Measurements from ENCODE around the gene EOGT.

EOGT gene

DNA sequence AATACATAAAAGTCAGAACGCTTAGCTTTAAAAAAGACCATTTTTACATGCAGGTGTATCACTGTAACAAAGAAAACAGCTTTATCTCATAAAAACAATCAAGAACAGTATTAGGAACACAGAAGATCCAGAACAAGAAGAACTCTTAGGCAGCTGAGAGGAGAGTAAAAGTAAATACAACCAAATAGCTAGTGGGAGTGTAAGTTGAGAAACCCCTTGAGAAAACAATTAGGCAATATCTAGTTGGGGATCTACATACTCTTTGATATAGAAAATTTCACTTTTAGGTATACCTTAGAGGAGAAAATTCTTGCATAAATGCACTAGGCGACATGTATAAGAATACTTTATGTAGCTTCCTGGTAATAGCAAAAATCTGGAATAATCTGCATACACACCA lies 31.1 kb upstream of the EOGT start:
- TF ChIP-seq CTCF (IDR thresholded peaks at IDR 0.05; ENCODE audit: extremely low read depth, missing control alignments): no peak

DNA sequence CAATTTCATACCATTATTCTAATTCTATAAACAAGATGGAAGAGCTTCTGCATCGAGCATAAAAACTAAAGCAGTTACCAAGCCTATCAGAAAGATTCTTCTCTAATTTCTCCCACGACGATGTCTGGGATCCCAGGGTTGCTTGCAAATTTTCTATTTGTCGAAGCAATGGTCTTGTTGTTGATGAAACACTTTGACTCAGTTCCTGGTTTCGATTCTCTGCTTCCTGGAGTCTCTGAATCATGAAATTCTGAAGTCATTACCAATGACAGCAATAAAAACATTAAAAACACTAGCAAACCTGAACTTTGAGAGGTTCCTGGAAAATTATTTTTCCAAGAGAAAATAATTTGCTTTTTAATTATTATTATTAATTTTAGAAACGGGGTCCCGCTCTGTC lies 20.0 kb upstream of the EOGT start:
- DNase-seq (ENCODE audit: low spot score): no peak
- TF ChIP-seq CTCF (IDR thresholded peaks at IDR 0.05; ENCODE audit: extremely low read depth, missing control alignments): no peak

More for the DNA sequence above, 31.1 kb upstream of the EOGT start:
- DNase-seq (ENCODE audit: low spot score): no peak

- DNase-seq (ENCODE audit: low spot score): no peak
- no peak for TF ChIP-seq CTCF (IDR thresholded peaks at IDR 0.05; ENCODE audit: extremely low read depth, missing control alignments)
Observed at GRCh38 chr3:69032737-69033136, 19.3 kb upstream of the EOGT start.

GRCh38 chr3:69032142-69032541 lies 18.7 kb upstream of the EOGT start:
- TF ChIP-seq CTCF (IDR thresholded peaks at IDR 0.05; ENCODE audit: extremely low read depth, missing control alignments): no peak
- DNase-seq (ENCODE audit: low spot score): no peak

DNA sequence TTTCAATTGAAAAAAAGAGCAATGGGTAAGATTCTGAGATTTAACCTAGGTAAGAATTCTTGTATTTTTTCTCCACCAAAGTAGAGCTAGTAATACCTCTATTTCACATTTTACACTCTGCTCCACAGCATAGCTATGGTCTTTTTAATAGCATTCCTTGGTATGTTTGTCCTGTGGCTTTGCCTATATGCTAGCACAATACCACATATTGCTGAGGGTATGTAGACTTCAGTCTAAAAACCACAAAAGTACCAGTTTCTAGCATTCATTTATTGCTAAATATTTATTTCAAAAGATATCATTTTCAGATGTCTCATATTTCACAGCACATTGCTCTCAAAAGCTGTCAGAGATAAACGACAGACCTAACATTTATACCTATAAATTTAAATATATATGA lies 18.2 kb upstream of the EOGT start:
- no peak for DNase-seq (ENCODE audit: low spot score)
- TF ChIP-seq CTCF (IDR thresholded peaks at IDR 0.05; ENCODE audit: extremely low read depth, missing control alignments): no peak

GRCh38 chr3:69020857-69021256 lies 7.4 kb upstream of the EOGT start:
- no peak for TF ChIP-seq CTCF (IDR thresholded peaks at IDR 0.05; ENCODE audit: extremely low read depth, missing control alignments)
- DNase-seq (ENCODE audit: low spot score): no peak

DNA sequence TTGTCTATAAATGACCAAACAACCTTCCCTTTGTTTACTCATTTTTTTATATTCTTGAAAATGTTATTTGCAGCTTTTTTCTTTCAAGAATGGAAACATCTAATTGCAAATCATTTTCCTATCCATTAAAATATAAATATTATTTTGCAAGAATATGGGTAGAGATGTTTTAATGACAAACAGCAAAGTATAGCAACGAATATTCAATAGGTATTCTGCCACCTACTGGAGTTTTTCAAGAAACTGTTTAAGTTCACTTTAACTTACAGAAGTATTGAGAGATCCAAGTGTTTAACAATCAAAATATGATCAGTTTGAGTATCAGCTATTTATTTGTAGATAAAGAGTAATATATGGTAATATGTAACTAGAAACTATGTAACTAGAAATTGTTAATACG lies 6.9 kb upstream of the EOGT start:
- DNase-seq (ENCODE audit: low spot score): no peak
- peak; percentile 13 for TF ChIP-seq CTCF (IDR thresholded peaks at IDR 0.05; ENCODE audit: extremely low read depth, missing control alignments)
